ENCODE data around the gene FPGS.
A peak's percentile ranks its signal among the peaks of the same experiment; 100 is the strongest.

The FPGS gene

GRCh38 chr9:127790094-127790855, 12.4 kb upstream of the FPGS start:
- Mint-ChIP-seq H3K36me3 (peaks cover 50% of the 10 kb centered on the region), H3K4me1 (peaks cover 47% of the 10 kb centered on the region), H3K4me3 (no peak overlapping the region), H3K27ac (peak overlapping the region; percentile 33), H3K9me3 (no peaks in the 10 kb centered on the region), H3K27me3 (no peaks in the 10 kb centered on the region)
- no peak for ATAC-seq

- H3K9me3 Mint-ChIP-seq = no peaks in the 10 kb centered on the region
- H3K27ac Mint-ChIP-seq = no peak overlapping the region
- no peaks in the 10 kb centered on the region for H3K27me3 Mint-ChIP-seq
- H3K4me3 Mint-ChIP-seq = no peak overlapping the region
- peaks cover 50% of the 10 kb centered on the region for H3K36me3 Mint-ChIP-seq
- H3K4me1 Mint-ChIP-seq = peaks cover 55% of the 10 kb centered on the region
- ATAC-seq = no peak
Measured at GRCh38 chr9:127791085-127791484, 11.6 kb upstream of the FPGS start.

GRCh38 chr9:127792417-127793031, 10.2 kb upstream of the FPGS start:
- Mint-ChIP-seq H3K27me3 (no peaks in the 10 kb centered on the region), H3K4me3 (no peak overlapping the region), H3K9me3 (no peaks in the 10 kb centered on the region), H3K27ac (peak overlapping the region; percentile 37), H3K4me1 (peaks cover 56% of the 10 kb centered on the region), H3K36me3 (peaks cover 38% of the 10 kb centered on the region)
- ATAC-seq = no peak

- H3K4me1 Mint-ChIP-seq = peaks cover 56% of the 10 kb centered on the region
- H3K27me3 Mint-ChIP-seq = no peaks in the 10 kb centered on the region
- ATAC-seq = no peak
- no peaks in the 10 kb centered on the region for H3K9me3 Mint-ChIP-seq
- H3K4me3 Mint-ChIP-seq = no peak overlapping the region
- H3K27ac Mint-ChIP-seq = peak overlapping the region; percentile 37
- peaks cover 32% of the 10 kb centered on the region for H3K36me3 Mint-ChIP-seq
Measured at GRCh38 chr9:127793093-127793708, 9.5 kb upstream of the FPGS start.

DNA sequence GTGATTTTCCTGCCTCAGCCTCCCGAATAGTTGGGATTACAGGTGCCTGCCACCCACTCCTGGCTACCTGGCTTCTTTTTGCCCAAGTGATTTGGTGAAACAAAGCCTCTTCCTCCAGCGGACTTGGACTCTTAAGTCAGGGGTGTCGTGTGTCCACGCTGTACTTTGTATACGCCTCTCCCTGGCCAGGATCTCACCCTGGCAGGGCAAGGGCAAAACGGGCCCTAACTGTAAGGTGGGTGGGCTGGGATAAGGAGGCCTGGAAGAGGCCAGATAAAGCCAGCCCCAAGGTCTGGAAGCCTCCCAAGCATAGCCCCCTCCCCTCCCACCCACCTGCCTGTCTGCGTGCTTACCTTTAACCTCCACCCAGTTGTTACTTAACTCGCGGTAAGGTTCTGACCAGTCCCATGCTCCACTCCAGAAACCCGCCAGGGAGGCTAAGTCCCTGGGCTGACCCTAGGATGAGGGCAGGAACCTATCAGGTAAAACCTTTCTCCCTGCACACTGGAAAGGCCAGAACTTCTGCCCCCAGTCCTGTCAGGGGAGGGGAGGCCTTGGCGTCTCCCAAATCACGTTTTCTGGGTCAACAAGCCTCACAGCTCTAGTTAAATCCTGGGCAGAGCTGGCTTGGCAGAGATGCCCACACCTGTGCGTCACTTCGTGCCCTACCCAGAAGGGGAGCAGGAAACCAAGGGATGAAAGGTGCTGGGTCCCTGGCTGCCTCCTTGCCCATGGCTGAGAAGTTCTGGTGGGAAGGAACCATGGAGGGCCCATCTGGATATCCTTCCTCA, 8.5 kb upstream of the FPGS start:
- H3K36me3 Mint-ChIP-seq = peaks cover 22% of the 10 kb centered on the region
- peak overlapping the region; percentile 10 for H3K27ac Mint-ChIP-seq
- ATAC-seq = no peak
- H3K4me1 Mint-ChIP-seq = peaks cover 47% of the 10 kb centered on the region
- no peak overlapping the region for H3K4me3 Mint-ChIP-seq
- H3K9me3 Mint-ChIP-seq = no peaks in the 10 kb centered on the region
- H3K27me3 Mint-ChIP-seq = no peaks in the 10 kb centered on the region

DNA sequence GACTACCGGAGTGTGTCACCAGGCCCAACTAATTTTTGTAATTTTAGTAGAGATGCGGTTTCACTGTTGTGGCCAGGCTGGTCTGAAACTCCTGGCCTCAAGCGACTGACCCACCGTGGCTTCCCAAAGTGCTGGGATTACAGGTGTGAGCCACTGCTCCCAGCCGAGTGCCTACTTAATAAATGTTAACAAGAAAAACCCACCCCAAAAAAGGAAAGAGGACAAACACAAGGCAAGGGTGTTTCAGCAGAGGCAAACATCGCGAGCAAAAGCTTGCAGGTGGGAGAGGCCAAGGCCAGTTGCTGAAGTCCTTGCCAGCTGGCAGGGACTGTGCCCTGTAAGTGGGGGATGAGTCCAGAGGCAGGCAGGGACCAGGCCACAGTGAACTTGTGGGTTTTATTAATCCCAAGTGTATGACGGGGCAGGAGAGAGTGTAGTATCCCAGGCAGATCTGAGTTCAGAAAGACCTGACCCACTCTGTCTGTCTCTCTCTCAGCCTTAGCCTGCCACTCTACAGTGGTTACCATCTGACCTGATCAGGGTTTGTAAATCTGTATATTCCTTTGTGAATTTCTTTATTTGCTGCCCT, 6.4 kb upstream of the FPGS start:
- Mint-ChIP-seq H3K4me3 (peak overlapping the region; percentile 48), H3K4me1 (peaks cover 37% of the 10 kb centered on the region)
- ATAC-seq = peak; percentile 80

DNA sequence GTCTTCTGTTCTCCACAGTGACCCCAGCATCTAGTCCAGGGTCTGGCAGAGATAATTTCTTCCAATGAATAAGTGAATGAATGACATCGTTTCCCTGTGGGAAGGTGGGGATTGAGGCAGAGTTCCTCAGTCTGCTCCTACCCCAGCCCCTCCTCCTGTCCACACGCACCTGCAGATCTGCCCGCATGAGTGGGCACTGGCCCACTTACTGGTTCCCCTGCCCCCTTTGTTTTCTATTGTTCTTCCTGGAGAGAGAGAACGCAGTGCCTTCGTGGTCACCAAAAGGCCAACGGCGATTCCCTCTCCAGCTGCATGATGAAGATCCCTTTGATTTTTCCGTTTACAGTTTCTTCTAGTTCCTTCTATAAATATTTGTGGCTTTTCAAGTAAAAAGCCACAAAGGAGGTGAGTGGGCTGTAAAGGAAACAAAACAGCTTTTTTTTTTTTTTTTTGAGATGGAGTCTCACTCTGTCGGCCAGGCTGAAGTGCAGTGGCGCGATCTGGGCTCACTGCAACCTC, 5.8 kb upstream of the FPGS start:
- Mint-ChIP-seq H3K4me3 (peak overlapping the region; percentile 48), H3K36me3 (peaks cover 5% of the 10 kb centered on the region), H3K27ac (peak overlapping the region; percentile 79), H3K27me3 (no peaks in the 10 kb centered on the region), H3K9me3 (no peaks in the 10 kb centered on the region), H3K4me1 (peaks cover 41% of the 10 kb centered on the region)
- ATAC-seq = peak; percentile 74

More for the DNA sequence above, 6.4 kb upstream of the FPGS start:
- Mint-ChIP-seq H3K27ac (peak overlapping the region; percentile 79), H3K27me3 (no peaks in the 10 kb centered on the region), H3K9me3 (no peaks in the 10 kb centered on the region), H3K36me3 (peaks cover 6% of the 10 kb centered on the region)

DNA sequence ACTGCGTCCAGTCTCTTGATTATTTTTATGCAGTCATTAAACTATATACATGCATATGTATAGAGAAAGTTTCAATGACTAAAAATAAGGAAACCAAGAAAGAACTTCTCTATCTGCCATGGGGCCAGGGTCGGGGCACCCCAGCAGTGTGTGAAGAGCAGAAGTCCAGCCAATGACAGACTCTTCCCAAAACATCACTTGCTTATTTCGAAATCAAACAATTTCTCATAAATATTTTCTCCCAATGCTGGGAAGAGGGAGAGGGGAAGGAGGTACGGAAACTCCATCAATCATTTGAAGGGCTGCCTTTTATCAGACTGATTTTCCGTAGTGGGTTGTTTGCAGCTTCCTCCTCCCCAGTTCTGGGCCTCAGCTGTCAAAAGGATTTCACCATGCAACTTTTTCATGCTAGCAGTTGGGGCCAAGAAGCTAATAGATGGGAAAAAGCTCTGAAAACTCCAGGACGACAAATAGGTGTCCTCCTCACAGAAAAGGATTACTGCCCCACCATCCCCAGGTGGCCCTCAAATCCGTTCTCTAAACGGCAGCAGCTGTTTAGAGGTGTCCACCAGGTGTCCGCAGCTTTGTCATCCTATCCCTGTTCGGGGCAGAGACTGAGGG, 617 bp upstream of the FPGS start:
- Mint-ChIP-seq H3K4me3 (peak overlapping the region; percentile 95), H3K9me3 (no peaks in the 10 kb centered on the region), H3K27ac (peak overlapping the region; percentile 99), H3K27me3 (no peaks in the 10 kb centered on the region), H3K36me3 (peaks cover 5% of the 10 kb centered on the region), H3K4me1 (peaks cover 46% of the 10 kb centered on the region)
- ATAC-seq = no peak

- Mint-ChIP-seq H3K4me1 (peaks cover 34% of the 10 kb centered on the region), H3K27me3 (no peaks in the 10 kb centered on the region), H3K9me3 (no peaks in the 10 kb centered on the region), H3K36me3 (peaks cover 13% of the 10 kb centered on the region), H3K27ac (peak overlapping the region; percentile 99), H3K4me3 (peak overlapping the region; percentile 95)
- ATAC-seq = peak; percentile 18
Measured at GRCh38 chr9:127803507-127804352, 1.0 kb downstream of the FPGS start.

GRCh38 chr9:127805620-127806019, 2.9 kb downstream of the FPGS start:
- H3K27ac Mint-ChIP-seq = no peak overlapping the region
- peaks cover 36% of the 10 kb centered on the region for H3K4me1 Mint-ChIP-seq
- no peak for ATAC-seq
- no peak overlapping the region for H3K4me3 Mint-ChIP-seq
- no peaks in the 10 kb centered on the region for H3K9me3 Mint-ChIP-seq
- peaks cover 16% of the 10 kb centered on the region for H3K36me3 Mint-ChIP-seq
- no peaks in the 10 kb centered on the region for H3K27me3 Mint-ChIP-seq

DNA sequence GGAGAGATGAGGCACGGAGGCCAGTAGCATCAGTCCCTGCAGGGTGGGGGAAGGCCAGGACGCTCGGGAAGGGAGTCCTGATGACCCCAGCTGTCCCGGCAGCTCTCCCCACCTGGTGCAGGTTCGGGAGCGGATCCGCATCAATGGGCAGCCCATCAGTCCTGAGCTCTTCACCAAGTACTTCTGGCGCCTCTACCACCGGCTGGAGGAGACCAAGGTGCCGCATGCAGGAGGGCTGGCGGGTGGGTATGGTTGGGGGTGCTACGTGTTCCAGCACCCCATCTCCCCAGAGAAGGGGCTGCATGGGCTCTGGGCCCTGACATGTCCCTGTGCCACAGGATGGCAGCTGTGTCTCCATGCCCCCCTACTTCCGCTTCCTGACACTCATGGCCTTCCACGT, 4.2 kb downstream of the FPGS start:
- H3K27ac Mint-ChIP-seq = no peak overlapping the region
- H3K4me1 Mint-ChIP-seq = peaks cover 35% of the 10 kb centered on the region
- H3K36me3 Mint-ChIP-seq = peaks cover 20% of the 10 kb centered on the region
- ATAC-seq = no peak
- H3K9me3 Mint-ChIP-seq = no peaks in the 10 kb centered on the region
- H3K4me3 Mint-ChIP-seq = no peak overlapping the region
- no peaks in the 10 kb centered on the region for H3K27me3 Mint-ChIP-seq

GRCh38 chr9:127808347-127809001, 5.8 kb downstream of the FPGS start:
- Mint-ChIP-seq H3K36me3 (peaks cover 25% of the 10 kb centered on the region), H3K27ac (no peak overlapping the region), H3K4me3 (no peak overlapping the region), H3K9me3 (no peaks in the 10 kb centered on the region), H3K4me1 (peaks cover 20% of the 10 kb centered on the region), H3K27me3 (no peaks in the 10 kb centered on the region)
- no peak for ATAC-seq

DNA sequence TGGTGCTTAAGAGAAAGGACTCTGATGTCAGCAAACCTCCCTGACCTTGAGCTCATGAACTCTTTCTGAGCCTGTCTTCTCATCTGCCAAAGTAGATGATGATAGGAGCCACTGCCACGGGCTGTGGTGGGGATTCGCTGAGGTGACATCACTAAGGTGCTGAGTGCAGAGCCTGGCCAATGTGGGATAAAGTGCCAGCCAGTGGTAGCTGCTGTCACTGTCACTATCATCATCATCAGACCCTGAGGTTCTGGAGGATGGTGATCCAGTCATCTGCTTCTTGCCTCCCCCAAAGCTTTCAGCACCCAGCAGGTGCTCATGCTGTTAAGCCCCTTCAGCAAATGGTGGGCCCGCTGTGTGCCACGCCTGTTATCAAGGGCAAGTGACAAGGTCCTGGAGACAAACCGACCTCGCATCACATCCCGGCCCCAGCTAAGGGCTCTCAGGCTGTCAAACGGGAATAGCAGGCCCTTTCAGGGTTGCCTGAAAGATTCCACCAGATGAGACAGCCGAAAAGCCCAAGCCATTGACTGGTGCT, 6.4 kb downstream of the FPGS start:
- ATAC-seq = no peak
- Mint-ChIP-seq H3K4me1 (peaks cover 14% of the 10 kb centered on the region), H3K36me3 (peaks cover 31% of the 10 kb centered on the region)

More for the DNA sequence above, 6.4 kb downstream of the FPGS start:
- Mint-ChIP-seq H3K27me3 (no peaks in the 10 kb centered on the region), H3K9me3 (no peaks in the 10 kb centered on the region), H3K27ac (no peak overlapping the region), H3K4me3 (no peak overlapping the region)
